GM12801 (cell line): ENCODE results near the gene KRTAP5-1.

Experiments
- CTCF ChIP-seq: IDR thresholded peaks from one replicate; pipeline ENCODE4 v1.5.1; 2011; ENCODE audit warnings: control low read depth; ENCODE audit not compliant: insufficient read length; ENCODE audit errors: extremely low read depth

The KRTAP5-1 gene

DNA sequence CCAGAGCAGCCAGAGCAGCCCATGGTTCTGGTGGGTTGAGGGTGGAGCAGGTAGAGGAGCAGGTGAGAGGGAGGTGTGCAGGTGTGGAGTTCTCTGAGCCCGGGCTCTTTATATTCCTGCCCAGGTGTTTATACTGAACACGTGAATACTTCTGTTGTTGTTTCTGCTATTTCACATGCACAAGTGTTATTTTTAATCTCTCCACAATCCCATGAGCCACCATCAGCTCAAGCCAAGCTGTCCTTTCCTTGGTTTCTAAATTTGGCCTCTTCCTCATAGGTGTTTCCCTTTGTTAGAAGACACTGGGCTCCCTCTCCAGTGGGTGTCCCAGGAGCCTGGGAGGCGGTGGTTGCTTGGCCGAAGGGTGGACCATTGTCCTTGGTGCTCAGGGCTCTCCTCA is 23.3 kb upstream of the KRTAP5-1 start, which contains the start of gene KRTAP5-3:
TSS of gene KRTAP5-3 (minus strand) at position 101 of the 400 bp plus-strand sequence. CDS start at position 23, 78 bp downstream.
- TF ChIP-seq CTCF = no peak

GRCh38 chr11:1604711-1605110 is 19.6 kb upstream of the KRTAP5-1 start:
- no peak for TF ChIP-seq CTCF

DNA sequence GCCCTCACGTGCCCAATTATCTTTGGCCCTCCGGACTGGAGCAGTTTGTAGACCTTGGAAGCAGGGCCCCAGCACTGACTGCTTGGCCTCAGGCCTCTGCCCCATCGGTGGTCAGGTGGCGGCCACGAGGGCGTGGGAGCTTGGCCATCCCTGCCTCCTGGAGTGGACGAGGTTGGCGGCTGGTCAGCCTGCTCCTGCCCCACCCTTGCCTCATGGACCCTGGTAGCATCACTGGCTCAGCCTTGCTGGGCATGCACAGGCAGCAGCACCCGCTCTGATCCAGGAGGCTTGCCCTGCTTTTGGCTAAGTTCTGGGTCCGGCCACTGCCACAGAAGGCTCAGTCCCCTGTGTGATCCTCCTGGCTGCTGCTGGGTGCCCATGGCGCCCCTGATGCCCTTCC is 19.1 kb upstream of the KRTAP5-1 start:
- no peak for TF ChIP-seq CTCF

DNA sequence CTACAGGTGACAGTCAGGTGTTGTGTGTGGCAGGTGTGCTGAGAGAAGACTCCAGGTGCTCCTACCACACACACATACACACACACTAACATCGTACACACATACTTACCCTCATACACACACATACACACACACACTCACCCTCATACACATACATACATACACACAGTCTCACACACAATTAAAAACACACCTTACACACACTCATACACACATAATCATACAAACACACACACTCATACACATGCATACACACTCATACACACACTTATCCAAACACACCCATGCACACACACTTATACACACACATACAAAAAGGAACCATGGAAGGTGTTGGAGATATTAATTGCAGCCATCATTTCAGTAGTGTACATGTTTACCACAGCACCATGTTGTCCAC is 18.5 kb upstream of the KRTAP5-1 start:
- no peak for TF ChIP-seq CTCF

- no peak for TF ChIP-seq CTCF
These were observed 15.5 kb upstream of the KRTAP5-1 start for GRCh38 chr11:1600626-1601025.

DNA sequence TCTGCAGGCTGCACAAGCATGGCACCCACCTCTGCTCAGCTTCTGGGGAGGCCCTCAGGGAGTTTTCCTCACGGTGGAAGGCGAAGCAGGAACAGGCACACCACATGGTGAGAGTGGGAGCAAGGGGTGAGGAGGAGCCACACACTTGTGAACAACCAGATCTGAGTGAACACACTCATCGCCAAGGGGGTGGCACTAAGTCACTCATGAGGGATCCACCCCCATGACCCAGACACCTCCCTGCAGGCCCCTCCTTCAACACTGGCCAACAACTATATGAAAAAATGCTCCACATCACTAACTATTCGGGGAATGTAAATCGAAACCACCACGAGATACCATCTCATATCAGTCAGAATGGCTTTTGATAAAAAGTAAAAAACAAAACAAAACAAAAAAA is 13.7 kb upstream of the KRTAP5-1 start:
- TF ChIP-seq CTCF = no peak

GRCh38 chr11:1597994-1598380 is 12.9 kb upstream of the KRTAP5-1 start, which contains the start of gene KRTAP5-2:
Gene KRTAP5-2 (minus strand): TSS chr11:1598294. CDS start chr11:1598250, 44 bp downstream.
- no peak for TF ChIP-seq CTCF
